Activated CD4-positive, alpha-beta memory T cell treated with anti-CD3 and anti-CD28 coated beads, Interleukin-2, amount 10 ng/mL, durations not matched to agents 7 days and 5 days (primary cell): ENCODE data around the gene DGCR8. TPM values are rescaled to one million over a fixed set of nuclear protein-coding genes. Genes with fewer than 3 reads are reported as not detected.

Experiments
- CTCF ChIA-PET: fragments of 350-600 bp; sonication (Branson Sonifier 250); formaldehyde crosslinking; loops from one replicate; lab custom pipeline; 2021; ENCODE audit warnings: antibody characterized with exemption, inconsistent platforms; lab: Charles Lee
- POLR2A ChIA-PET: fragments of 350-600 bp; sonication (Branson Sonifier 250); formaldehyde crosslinking; loops from one replicate; lab custom pipeline; 2021; ENCODE audit warnings: antibody characterized with exemption; lab: Charles Lee
- DNase-seq: peaks from one replicate; pipeline ENCODE4 v3.0.0-alpha.2; 2020
- H3K27ac Mint-ChIP-seq: one replicate; pipeline ENCODE4 v1.8.0; 2021; ENCODE audit warnings: mild to moderate bottlenecking, mixed read lengths
- H3K27me3 Mint-ChIP-seq: one replicate; pipeline ENCODE4 v1.8.0; 2021; ENCODE audit warnings: mixed read lengths
- H3K36me3 Mint-ChIP-seq: one replicate; pipeline ENCODE4 v1.8.0; 2021; ENCODE audit warnings: low read depth, mixed read lengths
- H3K4me1 Mint-ChIP-seq: one replicate; pipeline ENCODE4 v1.8.0; 2021; ENCODE audit warnings: mixed read lengths
- H3K4me3 Mint-ChIP-seq: one replicate; pipeline ENCODE4 v1.8.0; 2021; ENCODE audit warnings: mild to moderate bottlenecking, mixed read lengths
- H3K9me3 Mint-ChIP-seq: one replicate; pipeline ENCODE4 v1.8.0; 2021; ENCODE audit warnings: mixed read lengths
- total RNA-seq, 2 experiments: library from RNA; stranded (reverse); gene quantifications; one replicate each; pipeline ENCODE4 v1.2.3, GENCODE V29; 2021

The DGCR8 gene
- total RNA-seq, 2 experiments from 2014 or later, result 40.4 to 41.1 TPM

DNA sequence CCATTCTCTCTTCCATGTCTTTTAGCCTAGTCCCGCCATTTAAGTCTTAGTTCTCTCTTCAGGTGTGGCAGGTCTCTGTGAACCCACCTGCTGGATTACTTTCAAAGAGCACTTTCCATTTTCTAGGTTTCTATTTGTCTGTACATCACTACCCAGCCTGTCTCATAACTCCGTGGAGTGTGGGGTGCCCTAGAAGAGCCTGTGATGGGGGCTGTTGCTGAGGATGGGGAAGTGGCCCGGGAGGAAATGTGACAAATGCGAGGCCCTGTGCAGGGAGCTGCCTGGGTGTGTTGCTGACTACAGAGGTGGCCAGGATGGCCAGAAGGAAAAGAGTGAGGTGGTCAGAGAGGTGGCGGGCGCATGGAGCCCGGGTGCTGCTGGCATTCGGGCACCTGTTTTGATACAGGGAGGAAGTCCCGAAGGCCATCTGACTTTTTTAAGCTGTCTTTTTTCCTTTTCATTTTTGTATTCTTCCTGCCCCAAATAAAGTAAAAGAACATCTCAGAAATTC, 10.7 kb downstream of the DGCR8 start:
- Mint-ChIP-seq H3K4me3 (no peak overlapping the region), H3K36me3 (peaks cover 89% of the 10 kb centered on the region), H3K4me1 (peaks cover 46% of the 10 kb centered on the region), H3K27ac (peak overlapping the region; percentile 61), H3K9me3 (no peaks in the 10 kb centered on the region), H3K27me3 (no peaks in the 10 kb centered on the region)
- POLR2A ChIA-PET, result interaction anchor here (1.0 to 1.7 kb wide), 3 partner anchors 10 to 70 kb away, joined by 3 to 5 read pairs (median 4); partner anchors contain the start of gene TANGO2
- no peak for DNase-seq
- CTCF ChIA-PET, result interaction anchor here (1.4 kb wide), 1 partner anchor 20 kb away, joined by 3 read pairs; no protein-coding TSS in a partner anchor

DNA sequence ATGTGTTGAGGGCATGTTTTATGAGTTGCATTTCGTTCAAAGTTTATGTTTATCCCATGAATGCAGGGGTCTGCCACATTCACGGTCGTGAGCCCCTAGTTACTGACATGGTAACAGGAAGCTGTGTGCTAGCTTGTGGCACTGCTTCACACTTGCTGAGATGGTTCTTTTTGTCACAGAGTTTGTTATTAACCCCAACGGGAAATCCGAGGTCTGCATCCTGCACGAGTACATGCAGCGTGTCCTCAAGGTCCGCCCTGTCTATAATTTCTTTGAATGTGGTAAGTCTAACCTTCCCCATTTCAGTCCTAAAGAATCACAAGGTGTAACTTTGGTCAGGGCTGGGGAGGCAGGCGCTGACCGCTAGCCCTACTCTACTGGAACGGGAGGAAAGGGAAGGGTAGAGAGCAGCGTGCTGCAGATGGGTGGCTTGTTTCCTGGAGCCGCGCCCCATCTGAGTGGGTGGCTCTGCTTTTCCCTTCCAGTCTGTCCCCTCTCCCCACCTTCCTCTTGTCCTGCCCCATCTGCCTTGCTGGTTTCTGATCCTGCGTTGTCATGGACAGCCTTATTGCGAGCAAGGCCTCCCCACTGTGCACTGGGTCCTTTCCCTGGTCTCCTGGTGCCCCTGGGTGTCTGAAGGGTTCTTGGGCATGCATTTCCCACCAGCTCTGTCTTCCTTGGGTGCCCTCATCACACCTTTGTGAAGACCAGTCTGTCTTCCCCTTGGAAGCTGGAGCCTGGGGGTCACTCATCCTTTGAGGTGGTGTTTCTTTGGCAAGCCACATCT, 11.8 kb downstream of the DGCR8 start:
- Mint-ChIP-seq H3K4me3 (no peak overlapping the region), H3K9me3 (peaks cover 3% of the 10 kb centered on the region), H3K4me1 (peaks cover 46% of the 10 kb centered on the region), H3K27ac (peak overlapping the region; percentile 61), H3K27me3 (no peaks in the 10 kb centered on the region), H3K36me3 (peaks cover 89% of the 10 kb centered on the region)
- no peak for DNase-seq
- POLR2A ChIA-PET, result interaction anchor here (1.0 to 1.7 kb wide), 3 partner anchors 11 to 72 kb away, joined by 3 to 5 read pairs (median 4); partner anchors contain the start of gene TANGO2
- CTCF ChIA-PET, result interaction anchor here (1.4 kb wide), 1 partner anchor 19 kb away, joined by 3 read pairs; no protein-coding TSS in a partner anchor

DNA sequence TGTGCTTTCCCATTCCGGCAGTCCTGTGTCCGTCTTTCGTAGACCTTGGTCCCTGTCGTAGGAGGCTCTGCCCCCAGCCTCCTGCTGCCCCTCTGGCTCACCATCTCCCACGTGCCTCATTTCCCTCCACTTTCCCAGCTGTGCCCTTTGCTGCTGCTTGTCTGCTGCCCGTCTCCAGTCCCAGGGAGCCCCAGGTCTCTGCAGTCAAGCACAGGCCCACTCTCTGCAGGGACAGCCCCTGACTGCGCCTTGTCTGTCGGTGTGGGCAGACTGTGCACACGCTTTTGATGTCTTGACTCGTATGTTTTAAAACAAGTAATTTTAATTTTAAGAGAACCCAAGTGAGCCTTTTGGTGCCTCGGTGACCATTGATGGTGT, 12.4 kb downstream of the DGCR8 start:
- H3K27me3 Mint-ChIP-seq, result no peaks in the 10 kb centered on the region
- H3K4me1 Mint-ChIP-seq, result peaks cover 50% of the 10 kb centered on the region
- no peak for DNase-seq
- H3K9me3 Mint-ChIP-seq, result peaks cover 3% of the 10 kb centered on the region
- H3K4me3 Mint-ChIP-seq, result no peak overlapping the region
- CTCF ChIA-PET, result no interaction called here
- peak overlapping the region; percentile 61 for H3K27ac Mint-ChIP-seq
- POLR2A ChIA-PET, result no interaction called here
- H3K36me3 Mint-ChIP-seq, result peaks cover 89% of the 10 kb centered on the region

DNA sequence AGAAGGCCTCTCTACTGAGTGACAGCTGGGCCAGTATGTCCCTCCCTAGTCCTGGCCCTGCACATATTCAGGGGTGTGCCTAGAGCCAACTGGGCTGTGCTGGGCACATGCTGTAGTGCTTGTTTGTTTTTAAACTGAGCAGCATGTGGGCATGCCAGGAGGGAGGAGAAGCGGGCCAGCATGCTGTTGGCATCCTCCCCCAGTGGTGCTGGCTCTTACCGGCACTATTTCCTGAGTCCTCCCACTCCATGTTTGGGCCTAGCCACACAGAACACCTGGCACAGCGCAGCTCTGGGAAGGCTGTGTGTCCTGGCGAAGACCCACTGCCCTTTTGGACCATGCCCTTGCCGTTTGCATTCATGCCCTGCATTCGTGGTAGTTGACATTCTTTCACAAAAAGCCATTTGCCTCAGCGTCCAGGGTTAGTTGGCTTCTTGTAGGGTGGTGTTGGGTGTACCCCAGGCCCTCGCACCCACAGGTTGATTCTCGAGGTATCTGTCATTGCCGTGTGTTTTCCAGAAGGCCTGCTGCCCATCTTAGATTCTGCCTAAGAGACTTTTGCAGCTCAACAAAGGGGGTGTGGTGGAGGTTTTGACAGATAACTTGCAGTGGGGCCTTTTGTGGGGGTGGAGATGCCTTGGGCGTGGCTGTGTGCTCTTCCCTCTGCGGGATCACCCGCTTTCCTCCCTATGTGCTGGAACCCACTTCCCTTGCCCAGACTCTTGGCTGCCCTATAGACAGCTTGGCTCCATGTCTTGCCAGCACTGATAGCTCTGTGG, 13.6 kb downstream of the DGCR8 start:
- Mint-ChIP-seq H3K27me3 (no peaks in the 10 kb centered on the region), H3K4me1 (peaks cover 57% of the 10 kb centered on the region), H3K9me3 (peaks cover 3% of the 10 kb centered on the region), H3K36me3 (peaks cover 90% of the 10 kb centered on the region), H3K27ac (peak overlapping the region; percentile 21), H3K4me3 (no peak overlapping the region)
- CTCF ChIA-PET, result no interaction called here
- POLR2A ChIA-PET, result interaction anchor here (1.2 to 1.3 kb wide), 2 partner anchors 12 to 15 kb away, joined by 3 to 4 read pairs; no protein-coding TSS in a partner anchor
- no peak for DNase-seq

DNA sequence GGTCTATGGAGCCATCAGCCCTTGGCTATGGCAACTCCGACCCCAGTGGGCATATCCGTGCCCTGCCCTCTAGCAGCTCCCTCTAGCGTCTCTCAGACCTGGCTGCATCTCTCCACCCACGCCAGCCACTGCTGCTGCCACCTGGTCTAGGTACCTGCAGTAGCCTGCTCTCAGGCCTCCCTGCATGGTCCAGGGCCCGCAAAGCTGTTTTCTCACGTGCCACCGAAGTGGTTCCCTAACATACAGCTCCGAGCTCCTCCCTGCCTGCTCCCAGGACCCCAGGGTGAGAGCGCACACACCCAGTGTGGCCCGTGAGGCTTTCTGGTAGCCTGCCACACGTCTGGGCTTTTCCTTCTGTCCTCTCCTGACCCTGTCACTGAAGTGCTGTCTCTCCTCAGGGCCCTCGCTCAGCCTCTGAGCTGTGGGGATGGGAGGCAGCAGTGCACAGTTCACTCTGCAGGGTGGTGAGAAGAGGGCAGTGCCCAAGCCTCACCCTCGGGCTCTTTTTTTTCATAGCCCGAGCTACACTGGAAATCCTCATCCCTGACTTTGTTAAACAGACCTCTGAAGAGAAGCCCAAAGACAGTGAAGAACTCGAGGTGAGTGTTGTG, 14.3 kb downstream of the DGCR8 start:
- ChIA-PET CTCF (no interaction called here), POLR2A (interaction anchor here (0.7 to 1.3 kb wide), 3 partner anchors 9 to 14 kb away, joined by 3 to 4 read pairs (median 3); no protein-coding TSS in a partner anchor)
- Mint-ChIP-seq H3K27ac (peak overlapping the region; percentile 21), H3K4me1 (peaks cover 63% of the 10 kb centered on the region), H3K4me3 (no peak overlapping the region), H3K9me3 (peaks cover 3% of the 10 kb centered on the region), H3K36me3 (peaks cover 90% of the 10 kb centered on the region), H3K27me3 (no peaks in the 10 kb centered on the region)
- DNase-seq, result no peak

DNA sequence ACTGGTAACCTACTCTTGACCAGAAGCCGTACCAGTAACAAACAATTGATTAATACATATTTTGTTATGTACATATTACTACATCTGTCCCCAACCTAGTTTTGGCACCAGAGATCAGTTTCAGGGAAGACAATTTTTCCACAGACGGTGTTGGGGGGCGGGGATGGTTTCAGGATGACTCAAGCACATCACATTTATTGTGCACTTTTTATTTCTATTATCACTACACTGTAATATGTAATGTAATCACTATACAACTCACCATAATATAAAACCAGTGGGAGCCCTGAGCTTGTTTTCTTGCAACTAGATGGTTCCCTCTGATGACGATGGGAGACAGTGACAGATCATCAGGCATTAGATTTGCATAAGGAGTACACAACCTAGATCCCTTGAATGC, 15.5 kb downstream of the DGCR8 start:
- POLR2A ChIA-PET, result interaction anchor here (2.0 kb wide), 1 partner anchor 20 kb away, joined by 6 read pairs; the partner anchor contains the start of gene RANBP1
- peaks cover 69% of the 10 kb centered on the region for H3K4me1 Mint-ChIP-seq
- H3K9me3 Mint-ChIP-seq, result peaks cover 3% of the 10 kb centered on the region
- peaks cover 91% of the 10 kb centered on the region for H3K36me3 Mint-ChIP-seq
- peak overlapping the region; percentile 66 for H3K27ac Mint-ChIP-seq
- DNase-seq, result no peak
- no peak overlapping the region for H3K4me3 Mint-ChIP-seq
- CTCF ChIA-PET, result interaction anchor here (0.9 to 1.6 kb wide), 2 partner anchors 10 to 20 kb away, joined by 3 to 4 read pairs; no protein-coding TSS in a partner anchor
- no peaks in the 10 kb centered on the region for H3K27me3 Mint-ChIP-seq

DNA sequence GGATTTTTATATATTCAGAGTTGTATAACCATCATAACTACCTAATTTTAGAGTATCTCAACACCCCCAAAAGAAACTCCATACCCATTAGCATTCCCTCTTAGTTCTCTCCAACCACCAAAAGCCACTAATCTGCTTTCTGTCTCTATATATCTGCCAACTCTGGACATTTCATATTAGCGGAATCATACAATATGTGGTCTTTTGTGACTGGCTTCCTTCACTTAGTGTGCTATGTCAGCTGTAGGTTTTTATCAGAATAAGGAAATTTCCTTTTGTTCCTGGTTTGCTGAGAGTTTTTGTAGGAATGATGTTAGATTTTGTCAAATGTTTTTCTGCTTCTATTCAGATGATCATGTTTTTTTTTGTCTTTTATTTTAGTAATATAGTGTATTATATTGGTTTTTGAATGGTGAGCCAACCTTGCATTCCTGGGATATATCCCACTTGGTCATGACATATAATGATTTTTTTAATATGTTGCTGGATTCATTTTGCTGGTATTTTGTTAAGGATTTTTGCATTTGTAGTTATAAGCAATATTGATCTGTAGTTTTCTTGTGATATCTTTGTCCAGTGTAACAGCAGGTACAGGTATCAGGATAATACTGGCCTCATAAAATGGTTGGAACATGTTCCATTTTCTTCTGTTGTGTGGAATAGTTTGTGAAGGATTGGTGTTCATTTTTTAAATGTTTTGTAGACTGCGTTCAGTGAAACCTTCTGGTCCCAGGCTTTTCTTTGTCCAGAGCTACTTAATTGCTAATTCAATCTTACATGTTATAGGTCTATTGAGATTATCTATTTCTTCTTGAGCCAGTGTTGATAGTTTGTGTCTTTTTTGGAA, 16.8 kb downstream of the DGCR8 start:
- Mint-ChIP-seq H3K36me3 (peaks cover 78% of the 10 kb centered on the region), H3K9me3 (peaks cover 3% of the 10 kb centered on the region), H3K27me3 (no peaks in the 10 kb centered on the region), H3K4me1 (peaks cover 68% of the 10 kb centered on the region), H3K4me3 (no peak overlapping the region), H3K27ac (no peak overlapping the region)
- POLR2A ChIA-PET, result interaction anchor here (2.0 kb wide), 1 partner anchor 19 kb away, joined by 6 read pairs; the partner anchor contains the start of gene RANBP1
- DNase-seq, result no peak
- CTCF ChIA-PET, result interaction anchor here (0.9 to 1.6 kb wide), 2 partner anchors 12 to 21 kb away, joined by 3 to 4 read pairs; no protein-coding TSS in a partner anchor

DNA sequence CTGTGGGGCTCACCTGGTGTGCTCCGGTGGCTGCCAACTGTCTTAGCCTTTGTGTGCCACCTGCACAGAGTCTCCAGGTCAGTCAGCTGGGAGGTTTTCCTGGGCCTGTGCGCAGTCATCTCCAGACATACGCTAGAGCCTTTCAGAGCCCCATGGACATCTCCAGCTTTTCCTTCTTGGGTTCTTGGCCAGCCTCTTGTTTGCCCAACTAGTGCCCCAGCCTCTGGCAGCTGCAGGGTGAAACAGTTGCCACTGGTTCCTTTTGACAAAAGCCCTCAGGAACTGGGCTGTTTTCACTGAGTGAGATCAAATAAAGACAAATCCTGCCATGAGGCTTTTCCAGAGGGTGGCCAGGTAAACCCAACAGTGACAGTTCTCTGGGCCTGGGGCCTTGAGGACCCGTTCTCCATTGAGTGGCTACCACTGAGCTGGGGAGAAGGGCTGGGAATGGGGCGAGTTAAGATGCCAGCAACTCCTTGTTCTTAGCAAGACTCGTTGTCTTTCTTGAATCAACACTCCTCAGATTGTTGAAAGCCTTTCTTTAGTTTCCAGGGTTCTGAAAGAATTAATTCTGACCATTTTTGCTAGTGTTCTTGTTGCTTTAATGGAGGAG, 19.2 kb downstream of the DGCR8 start:
- Mint-ChIP-seq H3K27me3 (no peaks in the 10 kb centered on the region), H3K36me3 (peaks cover 64% of the 10 kb centered on the region), H3K9me3 (peaks cover 3% of the 10 kb centered on the region), H3K4me1 (peaks cover 59% of the 10 kb centered on the region), H3K4me3 (no peak overlapping the region), H3K27ac (peak overlapping the region; percentile 89)
- POLR2A ChIA-PET, result interaction anchor here (3.7 kb wide), 1 partner anchor 18 kb away, joined by 24 read pairs; the partner anchor contains the start of genes RANBP1 and TRMT2A
- no peak for DNase-seq
- CTCF ChIA-PET, result interaction anchor here (0.6 kb wide), 1 partner anchor 21 kb away, joined by 3 read pairs; no protein-coding TSS in a partner anchor

DNA sequence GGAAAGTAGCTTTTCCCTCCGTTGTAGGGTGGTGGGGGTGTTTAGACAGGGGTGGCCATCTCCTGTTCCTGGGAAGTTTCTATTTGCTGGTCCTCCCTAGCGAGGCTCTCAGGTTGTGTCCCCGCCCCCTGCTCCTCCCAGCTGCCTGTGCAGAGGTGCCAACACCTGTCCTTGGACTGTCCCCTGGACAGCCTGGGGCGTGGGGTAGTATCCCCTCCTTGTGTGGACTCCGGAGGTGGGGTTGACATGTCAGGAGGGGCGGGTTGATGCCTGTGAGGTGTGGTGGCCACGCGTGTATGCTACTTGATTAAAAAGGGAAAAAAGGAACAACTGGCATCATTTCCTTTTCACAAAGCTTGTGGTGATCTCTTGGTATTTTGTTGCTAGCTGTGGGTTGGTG, 21.6 kb downstream of the DGCR8 start:
- ChIA-PET POLR2A (interaction anchor here (0.9 to 4.2 kb wide), 3 partner anchors 10 to 29 kb away, joined by 3 to 24 read pairs (median 21); partner anchors contain the start of genes RANBP1 and TRMT2A), CTCF (interaction anchor here (1.0 to 1.5 kb wide), 2 partner anchors 10 to 16 kb away, joined by 4 to 8 read pairs; partner anchors contain the start of gene TRMT2A)
- no peak for DNase-seq
- Mint-ChIP-seq H3K4me3 (no peak overlapping the region), H3K36me3 (peaks cover 52% of the 10 kb centered on the region), H3K4me1 (peaks cover 45% of the 10 kb centered on the region), H3K9me3 (no peaks in the 10 kb centered on the region), H3K27ac (peak overlapping the region; percentile 45), H3K27me3 (no peaks in the 10 kb centered on the region)

DNA sequence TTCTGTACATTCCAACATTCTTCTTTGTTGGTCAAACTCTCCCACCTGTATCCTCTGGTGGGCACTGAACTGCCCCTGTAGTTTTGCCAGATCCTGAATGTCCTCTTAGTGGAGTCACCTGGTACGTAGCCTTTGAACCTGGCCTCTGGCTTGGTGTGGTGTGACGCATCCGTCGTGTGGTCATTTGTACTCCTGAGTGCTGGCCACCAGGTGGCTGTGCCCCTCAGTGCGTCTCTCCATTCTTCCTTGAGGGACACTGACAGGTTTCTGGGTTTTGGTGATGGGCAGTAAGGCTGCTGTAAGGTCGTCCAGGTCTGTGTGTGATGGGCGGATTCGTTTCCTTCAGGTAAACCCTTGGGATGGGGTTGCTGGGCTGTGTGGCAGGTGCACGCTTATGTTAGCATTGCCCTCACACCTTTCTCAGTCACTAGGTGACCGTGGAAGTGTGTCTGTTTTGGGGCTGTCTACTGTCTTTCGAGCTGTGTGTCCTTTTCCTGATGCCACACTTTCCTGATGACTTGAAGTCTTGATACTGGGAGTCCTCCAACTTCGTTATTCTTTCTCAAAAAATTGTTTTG, 22.3 kb downstream of the DGCR8 start:
- ChIA-PET POLR2A (interaction anchor here (1.0 to 4.2 kb wide), 3 partner anchors 8 to 15 kb away, joined by 3 to 24 read pairs (median 21); partner anchors contain the start of genes RANBP1 and TRMT2A), CTCF (no interaction called here)
- H3K4me3 Mint-ChIP-seq, result no peak overlapping the region
- no peak for DNase-seq
- peaks cover 52% of the 10 kb centered on the region for H3K36me3 Mint-ChIP-seq
- H3K4me1 Mint-ChIP-seq, result peaks cover 42% of the 10 kb centered on the region
- H3K27me3 Mint-ChIP-seq, result no peaks in the 10 kb centered on the region
- H3K27ac Mint-ChIP-seq, result peak overlapping the region; percentile 57
- H3K9me3 Mint-ChIP-seq, result no peaks in the 10 kb centered on the region
